Parathyroid adenoma (tissue), 2 donors: Measurements from ENCODE around the gene FKBP14.

Experiments
- H2AFZ ChIP-seq: fragments of 300-600 bp; sonication (generic); one replicate; pipeline ENCODE4 v1.7.0; 2017; ENCODE audit warnings: antibody characterized with exemption, mild to moderate bottlenecking
- H3K27ac ChIP-seq: fragments of 300-600 bp; sonication (generic); one replicate; pipeline ENCODE4 v1.7.0; 2017
- H3K27me3 ChIP-seq: fragments of 300-600 bp; sonication (generic); one replicate; pipeline ENCODE4 v1.7.0; 2017; ENCODE audit warnings: low read length; ENCODE audit not compliant: control insufficient read depth, insufficient read depth
- H3K36me3 ChIP-seq: fragments of 300-600 bp; sonication (generic); one replicate; pipeline ENCODE4 v1.7.0; 2017; ENCODE audit warnings: low read length; ENCODE audit not compliant: control insufficient read depth, insufficient read depth
- H3K4me1 ChIP-seq: fragments of 300-600 bp; sonication (generic); one replicate; pipeline ENCODE4 v1.7.0; 2017; ENCODE audit warnings: control low read depth
- H3K4me2 ChIP-seq: fragments of 300-600 bp; sonication (generic); one replicate; pipeline ENCODE4 v1.7.0; 2017; ENCODE audit warnings: low read length
- H3K4me3 ChIP-seq: fragments of 300-600 bp; sonication (generic); one replicate; pipeline ENCODE4 v1.7.0; 2017; ENCODE audit warnings: low read depth, low read length
- H3K79me2 ChIP-seq: fragments of 300-600 bp; sonication (generic); one replicate; pipeline ENCODE4 v1.7.0; 2017; ENCODE audit warnings: control low read depth
- H3K9ac ChIP-seq: fragments of 300-600 bp; sonication (generic); one replicate; pipeline ENCODE4 v1.7.0; 2017; ENCODE audit warnings: mild to moderate bottlenecking
- H3K9me3 ChIP-seq: fragments of 300-600 bp; sonication (generic); one replicate; pipeline ENCODE4 v1.7.0; 2017; ENCODE audit warnings: low read length; ENCODE audit not compliant: control insufficient read depth
- CTCF ChIP-seq: fragments of 300-600 bp; sonication (generic); IDR thresholded peaks from one replicate; pipeline ENCODE4 v1.7.0; 2017; ENCODE audit warnings: antibody characterized with exemption, mild to moderate bottlenecking
- donor health status: primary hyperparathyroidism.

FKBP14 gene

GRCh38 chr7:30027065-30027456 is 559 bp upstream of the FKBP14 start:
- no peaks in the 10 kb centered on the region for H3K27me3 ChIP-seq
- H3K9me3 ChIP-seq, result no peaks in the 10 kb centered on the region
- H3K79me2 ChIP-seq, result peaks cover 13% of the 10 kb centered on the region
- peaks cover 6% of the 10 kb centered on the region for H3K4me1 ChIP-seq
- peak overlapping the region; percentile 78 for H2AFZ ChIP-seq
- H3K36me3 ChIP-seq, result no peaks in the 10 kb centered on the region
- peak overlapping the region; percentile 83 for H3K4me2 ChIP-seq
- H3K9ac ChIP-seq, result no peak overlapping the region
- peak overlapping the region; percentile 71 for H3K27ac ChIP-seq
- TF ChIP-seq CTCF, result no peak
- peak overlapping the region; percentile 91 for H3K4me3 ChIP-seq

GRCh38 chr7:30023524-30023923 is 3.0 kb downstream of the FKBP14 start:
- Histone ChIP-seq H3K27me3 (no peaks in the 10 kb centered on the region), H3K4me2 (no peak overlapping the region), H3K9me3 (no peaks in the 10 kb centered on the region), H2AFZ (no peak overlapping the region), H3K36me3 (no peaks in the 10 kb centered on the region), H3K79me2 (peaks cover 9% of the 10 kb centered on the region), H3K9ac (no peak overlapping the region), H3K4me1 (peaks cover 6% of the 10 kb centered on the region), H3K4me3 (no peak overlapping the region), H3K27ac (no peak overlapping the region)
- no peak for TF ChIP-seq CTCF

- H3K9me3 ChIP-seq, result no peaks in the 10 kb centered on the region
- H3K4me2 ChIP-seq, result no peak overlapping the region
- no peak overlapping the region for H3K4me3 ChIP-seq
- H3K27me3 ChIP-seq, result no peaks in the 10 kb centered on the region
- H3K4me1 ChIP-seq, result peaks cover 6% of the 10 kb centered on the region
- H3K36me3 ChIP-seq, result no peaks in the 10 kb centered on the region
- no peak for TF ChIP-seq CTCF
- no peak overlapping the region for H3K27ac ChIP-seq
- H2AFZ ChIP-seq, result no peak overlapping the region
- no peak overlapping the region for H3K9ac ChIP-seq
- peaks cover 9% of the 10 kb centered on the region for H3K79me2 ChIP-seq
Observed at GRCh38 chr7:30022991-30023390, 3.5 kb downstream of the FKBP14 start.

GRCh38 chr7:30020535-30020934 is 6.0 kb downstream of the FKBP14 start:
- TF ChIP-seq CTCF, result no peak

GRCh38 chr7:30019960-30020359 is 6.5 kb downstream of the FKBP14 start:
- no peak for TF ChIP-seq CTCF
- Histone ChIP-seq H3K79me2 (no peaks in the 10 kb centered on the region), H3K4me1 (no peaks in the 10 kb centered on the region), H2AFZ (no peak overlapping the region), H3K4me2 (no peak overlapping the region), H3K4me3 (no peak overlapping the region), H3K9me3 (no peaks in the 10 kb centered on the region), H3K36me3 (no peaks in the 10 kb centered on the region), H3K27me3 (no peaks in the 10 kb centered on the region), H3K9ac (no peak overlapping the region), H3K27ac (no peak overlapping the region)

More at GRCh38 chr7:30020535-30020934, 6.0 kb downstream of the FKBP14 start:
- Histone ChIP-seq H3K27me3 (no peaks in the 10 kb centered on the region), H3K27ac (no peak overlapping the region), H3K36me3 (no peaks in the 10 kb centered on the region), H3K9me3 (no peaks in the 10 kb centered on the region), H3K79me2 (peaks cover 5% of the 10 kb centered on the region), H2AFZ (no peak overlapping the region), H3K9ac (no peak overlapping the region), H3K4me1 (peaks cover 4% of the 10 kb centered on the region), H3K4me3 (no peak overlapping the region), H3K4me2 (no peak overlapping the region)
